ENCODE results near the gene PCDHGA8.

- TF ChIP-seq CHD2 (IDR thresholded peaks at IDR 0.05; ENCODE audit: low read length, partially characterized antibody) = no peak
- TF ChIP-seq JUNB (IDR thresholded peaks at IDR 0.05) = no peak
- no peak for TF ChIP-seq MYC (IDR thresholded peaks at IDR 0.05; ENCODE audit: borderline replicate concordance, low read length)
- no peak for TF ChIP-seq RAD21 (conservative IDR thresholded peaks at IDR 0.05 in 1 of 2, IDR thresholded peaks at IDR 0.05 in 1 of 2)
- TF ChIP-seq SREBF2 (IDR thresholded peaks at IDR 0.05) = no peak
- no peak for TF ChIP-seq MAFK (IDR thresholded peaks at IDR 0.05; ENCODE audit: partially characterized antibody)
- no peak for TF ChIP-seq CTCF (IDR thresholded peaks at IDR 0.05)
- no peak for TF ChIP-seq HDAC2 (IDR thresholded peaks at IDR 0.05)
- TF ChIP-seq POLR2A (IDR thresholded peaks at IDR 0.05; ENCODE audit: low read length) = no peak
Measured at GRCh38 chr5:141421489-141421855, 29.0 kb downstream of the PCDHGA8 start.
